Neural cell (in vitro differentiated cells): ENCODE measurements around the gene APBB2. TPM values are rescaled to one million over a fixed set of nuclear protein-coding genes. Genes with fewer than 3 reads are reported as not detected.

Experiments used
- H2AFZ ChIP-seq: fragments of 200-600, 300-800 bp; sonication (generic), shearing (Covaris generic); 2 replicates; pipeline ENCODE4 v1.6.0; 2014; ENCODE audit warnings: low read depth, mild to moderate bottlenecking, antibody characterized with exemption, low read length, moderate library complexity
- H3F3A ChIP-seq: fragments of 200-600 bp; shearing (Covaris generic); 2 replicates; pipeline ENCODE4 v1.6.1; 2016; ENCODE audit warnings: mild to moderate bottlenecking, moderate library complexity, mixed read lengths, antibody characterized with exemption, low read length; ENCODE audit not compliant: insufficient read depth, poor library complexity, severe bottlenecking
- H3K27ac ChIP-seq: fragments of 200-600, 300-800 bp; sonication (generic), shearing (Covaris generic); 2 replicates; pipeline ENCODE4 v1.5.1; 2014; ENCODE audit warnings: mild to moderate bottlenecking, low read length, moderate library complexity
- H3K27me3 ChIP-seq: fragments of 300-800, 200-600 bp; sonication (generic), shearing (Covaris generic); 2 replicates; pipeline ENCODE4 v1.6.0; 2014; ENCODE audit warnings: mild to moderate bottlenecking, low read depth, low read length, moderate library complexity; ENCODE audit not compliant: insufficient read depth
- H3K36me3 ChIP-seq: fragments of 300-800, 200-600 bp; sonication (generic), shearing (Covaris generic); 2 replicates; pipeline ENCODE4 v1.5.1; 2014; ENCODE audit warnings: mild to moderate bottlenecking, antibody characterized with exemption, low read length, moderate library complexity; ENCODE audit not compliant: insufficient read depth
- H3K4me2 ChIP-seq: fragments of 300-800, 200-600 bp; sonication (generic), shearing (Covaris generic); 2 replicates; pipeline ENCODE4 v1.6.0; 2014; ENCODE audit warnings: mild to moderate bottlenecking, low read length
- H3K4me3 ChIP-seq: fragments of 300-800, 200-600 bp; sonication (generic), shearing (Covaris generic); 2 replicates; pipeline ENCODE4 v1.5.1; 2014; ENCODE audit warnings: mild to moderate bottlenecking, low read length, moderate library complexity
- H3K79me2 ChIP-seq: fragments of 200-600 bp; shearing (Covaris generic); replicated peaks from 2 replicates; pipeline ENCODE4 v1.6.0; 2014; ENCODE audit warnings: mild to moderate bottlenecking, low read length, moderate library complexity; ENCODE audit not compliant: insufficient read depth
- H3K9ac ChIP-seq: fragments of 300-800, 200-600 bp; sonication (generic), shearing (Covaris generic); 2 replicates; pipeline ENCODE4 v1.6.1; 2016; ENCODE audit warnings: mild to moderate bottlenecking, low read length, mixed read lengths
- H3K9me2 ChIP-seq: fragments of 200-600 bp; shearing (Covaris generic); 2 replicates; pipeline ENCODE4 v1.6.1; 2016; ENCODE audit warnings: mild to moderate bottlenecking, low read length, mixed read lengths; ENCODE audit not compliant: insufficient read depth
- H3K9me3 ChIP-seq: fragments of 200-600, 300-800 bp; sonication (generic), shearing (Covaris generic); 2 replicates; pipeline ENCODE4 v1.6.1; 2016; ENCODE audit warnings: mild to moderate bottlenecking, mixed run types, low read length, moderate library complexity, mixed read lengths
- H4K20me1 ChIP-seq: fragments of 200-600 bp; shearing (Covaris generic); 2 replicates; pipeline ENCODE4 v1.6.1; 2016; ENCODE audit warnings: mild to moderate bottlenecking, mixed run types; ENCODE audit not compliant: insufficient read depth
- EP300 ChIP-seq: fragments of 450-650 bp; conservative IDR thresholded peaks from 2 replicates; pipeline ENCODE4 v1.6.1; 2014; ENCODE audit warnings: antibody characterized with exemption, mild to moderate bottlenecking, moderate library complexity; ENCODE audit not compliant: poor library complexity, severe bottlenecking
- EZH2 ChIP-seq: fragments of 200-600, 300-800 bp; shearing (Covaris generic), sonication (generic); IDR thresholded peaks from 2 replicates; pipeline ENCODE4 v1.6.1; 2014; ENCODE audit warnings: antibody characterized with exemption, low read length, borderline replicate concordance, mild to moderate bottlenecking; ENCODE audit not compliant: insufficient read depth, poor library complexity, severe bottlenecking
- MXI1 ChIP-seq: fragments of 450-650 bp; conservative IDR thresholded peaks from 2 replicates; pipeline ENCODE4 v1.6.1; 2014; ENCODE audit warnings: antibody characterized with exemption, mild to moderate bottlenecking; ENCODE audit not compliant: poor library complexity, severe bottlenecking
- POLR2AphosphoS5 ChIP-seq: IDR thresholded peaks from 2 replicates; pipeline ENCODE4 v1.6.1; 2012
- RAD21 ChIP-seq: fragments of 450-650 bp; conservative IDR thresholded peaks from 2 replicates; pipeline ENCODE4 v1.6.1; 2014; ENCODE audit warnings: antibody characterized with exemption, mild to moderate bottlenecking, moderate library complexity
- SMC3 ChIP-seq: fragments of 450-650 bp; conservative IDR thresholded peaks from 2 replicates; pipeline ENCODE4 v1.6.1; 2014; ENCODE audit warnings: antibody characterized with exemption, mild to moderate bottlenecking, moderate library complexity; ENCODE audit not compliant: poor library complexity
- TAF1 ChIP-seq: IDR thresholded peaks from 2 replicates; pipeline ENCODE4 v1.6.1; 2012; ENCODE audit warnings: low read depth
- polyA plus RNA-seq: library from polyadenylated mRNA; depleted of rRNA; stranded (reverse); fragments of >200 nt; gene quantifications from 2 replicates; pipeline ENCODE4 v1.2.3, GENCODE V29; 2014
- TF ChIP-seq, protein P1 (sequence below): fragments of 450-650 bp; IDR thresholded peaks from 2 replicates; pipeline ENCODE4 v1.5.1; 2014; ENCODE audit warnings: antibody characterized with exemption, mild to moderate bottlenecking, moderate library complexity; ENCODE audit not compliant: poor library complexity, severe bottlenecking
- TF ChIP-seq, protein P2 (sequence below): IDR thresholded peaks from 2 replicates; pipeline ENCODE4 v1.6.1; 2012; ENCODE audit warnings: borderline replicate concordance

The APBB2 gene
- polyA plus RNA-seq, 1 donor from 2014 or later, result 41.9 TPM

DNA sequence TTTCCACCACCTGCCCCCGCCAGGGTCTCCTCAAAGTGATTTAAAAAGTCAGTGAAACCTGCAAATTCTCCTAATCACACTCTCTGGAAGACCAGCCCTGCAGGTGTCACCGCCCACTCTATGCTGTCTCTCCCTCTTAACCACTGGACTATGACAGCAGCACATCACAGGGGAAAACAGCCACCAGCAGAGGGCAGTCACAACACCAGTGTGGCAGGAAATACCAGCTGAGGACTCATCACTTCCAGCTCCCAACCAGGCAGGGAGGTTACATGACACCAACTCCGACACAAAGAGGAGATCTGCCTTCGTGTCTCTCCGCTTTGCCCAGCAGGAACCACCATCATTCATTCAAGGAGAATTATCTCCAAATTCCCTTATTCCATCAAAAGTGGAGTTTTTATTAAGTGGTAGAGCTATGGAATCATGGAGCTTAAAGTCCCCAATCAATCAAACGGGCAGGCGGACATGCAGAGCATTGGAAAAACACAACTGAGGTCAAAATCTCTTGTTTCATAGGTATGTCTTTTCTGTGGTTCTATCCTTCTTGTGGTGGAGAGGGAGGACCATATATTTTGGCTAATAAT is 373.3 kb downstream of the APBB2 start:
- Histone ChIP-seq H3K9me3 (no peaks in the 10 kb centered on the region), H2AFZ (no peak overlapping the region), H3F3A (no peaks in the 10 kb centered on the region), H3K79me2 (peaks cover 42% of the 10 kb centered on the region), H3K9ac (no peak overlapping the region), H3K9me2 (no peaks in the 10 kb centered on the region), H3K4me3 (no peak overlapping the region), H3K36me3 (no peaks in the 10 kb centered on the region), H3K4me2 (no peak overlapping the region), H3K27me3 (no peaks in the 10 kb centered on the region), H4K20me1 (no peaks in the 10 kb centered on the region), H3K27ac (no peak overlapping the region)
- TF ChIP-seq, protein P1, sequence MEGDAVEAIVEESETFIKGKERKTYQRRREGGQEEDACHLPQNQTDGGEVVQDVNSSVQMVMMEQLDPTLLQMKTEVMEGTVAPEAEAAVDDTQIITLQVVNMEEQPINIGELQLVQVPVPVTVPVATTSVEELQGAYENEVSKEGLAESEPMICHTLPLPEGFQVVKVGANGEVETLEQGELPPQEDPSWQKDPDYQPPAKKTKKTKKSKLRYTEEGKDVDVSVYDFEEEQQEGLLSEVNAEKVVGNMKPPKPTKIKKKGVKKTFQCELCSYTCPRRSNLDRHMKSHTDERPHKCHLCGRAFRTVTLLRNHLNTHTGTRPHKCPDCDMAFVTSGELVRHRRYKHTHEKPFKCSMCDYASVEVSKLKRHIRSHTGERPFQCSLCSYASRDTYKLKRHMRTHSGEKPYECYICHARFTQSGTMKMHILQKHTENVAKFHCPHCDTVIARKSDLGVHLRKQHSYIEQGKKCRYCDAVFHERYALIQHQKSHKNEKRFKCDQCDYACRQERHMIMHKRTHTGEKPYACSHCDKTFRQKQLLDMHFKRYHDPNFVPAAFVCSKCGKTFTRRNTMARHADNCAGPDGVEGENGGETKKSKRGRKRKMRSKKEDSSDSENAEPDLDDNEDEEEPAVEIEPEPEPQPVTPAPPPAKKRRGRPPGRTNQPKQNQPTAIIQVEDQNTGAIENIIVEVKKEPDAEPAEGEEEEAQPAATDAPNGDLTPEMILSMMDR, result peak; percentile 47
- TF ChIP-seq, protein P2, sequence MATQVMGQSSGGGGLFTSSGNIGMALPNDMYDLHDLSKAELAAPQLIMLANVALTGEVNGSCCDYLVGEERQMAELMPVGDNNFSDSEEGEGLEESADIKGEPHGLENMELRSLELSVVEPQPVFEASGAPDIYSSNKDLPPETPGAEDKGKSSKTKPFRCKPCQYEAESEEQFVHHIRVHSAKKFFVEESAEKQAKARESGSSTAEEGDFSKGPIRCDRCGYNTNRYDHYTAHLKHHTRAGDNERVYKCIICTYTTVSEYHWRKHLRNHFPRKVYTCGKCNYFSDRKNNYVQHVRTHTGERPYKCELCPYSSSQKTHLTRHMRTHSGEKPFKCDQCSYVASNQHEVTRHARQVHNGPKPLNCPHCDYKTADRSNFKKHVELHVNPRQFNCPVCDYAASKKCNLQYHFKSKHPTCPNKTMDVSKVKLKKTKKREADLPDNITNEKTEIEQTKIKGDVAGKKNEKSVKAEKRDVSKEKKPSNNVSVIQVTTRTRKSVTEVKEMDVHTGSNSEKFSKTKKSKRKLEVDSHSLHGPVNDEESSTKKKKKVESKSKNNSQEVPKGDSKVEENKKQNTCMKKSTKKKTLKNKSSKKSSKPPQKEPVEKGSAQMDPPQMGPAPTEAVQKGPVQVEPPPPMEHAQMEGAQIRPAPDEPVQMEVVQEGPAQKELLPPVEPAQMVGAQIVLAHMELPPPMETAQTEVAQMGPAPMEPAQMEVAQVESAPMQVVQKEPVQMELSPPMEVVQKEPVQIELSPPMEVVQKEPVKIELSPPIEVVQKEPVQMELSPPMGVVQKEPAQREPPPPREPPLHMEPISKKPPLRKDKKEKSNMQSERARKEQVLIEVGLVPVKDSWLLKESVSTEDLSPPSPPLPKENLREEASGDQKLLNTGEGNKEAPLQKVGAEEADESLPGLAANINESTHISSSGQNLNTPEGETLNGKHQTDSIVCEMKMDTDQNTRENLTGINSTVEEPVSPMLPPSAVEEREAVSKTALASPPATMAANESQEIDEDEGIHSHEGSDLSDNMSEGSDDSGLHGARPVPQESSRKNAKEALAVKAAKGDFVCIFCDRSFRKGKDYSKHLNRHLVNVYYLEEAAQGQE, result no peak

DNA sequence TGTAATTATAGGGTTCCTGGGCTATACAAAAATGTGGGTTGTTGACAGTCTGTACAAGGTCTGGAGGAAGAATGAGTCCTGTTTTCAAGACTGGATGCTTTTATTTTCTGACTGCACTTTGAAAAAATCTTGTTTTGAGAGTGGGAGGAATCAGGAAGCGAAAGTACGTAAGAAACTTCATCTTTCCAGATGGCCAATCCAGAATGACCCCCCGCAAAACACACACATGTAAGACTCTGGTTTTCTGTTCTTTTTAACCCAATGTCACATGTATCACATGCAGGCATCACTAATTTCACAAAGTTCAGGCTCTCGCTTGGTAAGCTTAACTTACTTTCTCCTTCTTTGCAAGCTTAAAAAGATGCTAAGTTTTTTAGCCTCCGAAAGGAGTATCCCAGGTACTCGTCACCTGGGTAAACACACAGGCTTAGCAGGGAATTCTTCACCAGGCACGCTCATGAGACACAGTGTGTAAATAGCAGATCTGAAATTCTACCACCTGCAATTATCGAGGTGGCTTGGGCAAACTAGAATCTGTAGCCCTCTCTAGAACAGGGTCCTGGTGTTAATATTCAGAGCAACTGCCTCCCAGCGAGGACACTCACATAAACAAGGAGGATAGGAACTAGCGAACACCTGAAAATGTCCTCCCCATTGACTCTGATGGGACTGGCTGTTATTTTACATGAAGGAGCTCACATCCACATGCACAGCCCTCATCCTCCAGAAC is 373.9 kb downstream of the APBB2 start:
- Histone ChIP-seq H4K20me1 (no peaks in the 10 kb centered on the region), H3K4me2 (no peak overlapping the region), H2AFZ (no peak overlapping the region), H3K27me3 (no peaks in the 10 kb centered on the region), H3K9me2 (no peaks in the 10 kb centered on the region), H3K36me3 (no peaks in the 10 kb centered on the region), H3K9me3 (no peaks in the 10 kb centered on the region), H3F3A (no peaks in the 10 kb centered on the region), H3K27ac (no peak overlapping the region), H3K79me2 (peaks cover 37% of the 10 kb centered on the region), H3K4me3 (no peak overlapping the region), H3K9ac (no peak overlapping the region)
- TF ChIP-seq EZH2, result no peak
- TF ChIP-seq, protein P2, result no peak
- TF ChIP-seq MXI1, result no peak
- TF ChIP-seq POLR2AphosphoS5, result no peak
- no peak for TF ChIP-seq EP300
- no peak for TF ChIP-seq TAF1
- TF ChIP-seq, protein P1, result no peak
- no peak for TF ChIP-seq SMC3
- TF ChIP-seq RAD21, result no peak
